SU-DHL-6 (cell line): ENCODE results near the gene ZMYM5.
"Not testable (repeated sequence)": the region's sequence is repeated elsewhere in the genome, so short reads cannot be mapped to it uniquely, and the experiment has no call there.

Experiments
- H2AFZ ChIP-seq: fragments of 200-600 bp; sonication (generic); 2 replicates; pipeline ENCODE4 v1.6.1; 2014; ENCODE audit warnings: low read depth, mild to moderate bottlenecking, moderate library complexity, mixed read lengths, antibody characterized with exemption, low read length; ENCODE audit not compliant: severe bottlenecking
- H3F3A ChIP-seq: fragments of 200-600 bp; shearing (Covaris generic); 2 replicates; pipeline ENCODE4 v1.6.0; 2016; ENCODE audit warnings: antibody characterized with exemption, mild to moderate bottlenecking; ENCODE audit not compliant: insufficient read depth
- H3K27ac ChIP-seq: fragments of 200-600 bp; sonication (generic); 2 replicates; pipeline ENCODE4 v1.5.1; 2016; ENCODE audit warnings: low read depth, mild to moderate bottlenecking, low read length, moderate library complexity, mixed read lengths
- H3K27me3 ChIP-seq: fragments of 200-600 bp; sonication (generic), shearing (Covaris generic); 2 replicates; pipeline ENCODE4 v1.6.0; 2014; ENCODE audit warnings: mild to moderate bottlenecking, low read length
- H3K36me3 ChIP-seq: fragments of 200-600 bp; sonication (generic); 2 replicates; pipeline ENCODE4 v1.6.1; 2014; ENCODE audit warnings: mild to moderate bottlenecking, low read length, mixed read lengths
- H3K4me2 ChIP-seq: fragments of 300-600, 200-600 bp; shearing (Covaris generic), sonication (generic); 2 replicates; pipeline ENCODE4 v1.6.0; 2014; ENCODE audit warnings: low read length, low read depth, mild to moderate bottlenecking; ENCODE audit not compliant: poor library complexity, severe bottlenecking
- H3K4me3 ChIP-seq: fragments of 200-600 bp; sonication (generic); 2 replicates; pipeline ENCODE4 v1.5.1; 2014; ENCODE audit warnings: antibody characterized with exemption, low read length, mild to moderate bottlenecking, mixed read lengths; ENCODE audit not compliant: insufficient read depth, poor library complexity, severe bottlenecking
- H3K79me2 ChIP-seq: fragments of 200-600 bp; sonication (generic); 2 replicates; pipeline ENCODE4 v1.6.1; 2014; ENCODE audit warnings: mild to moderate bottlenecking, low read length, moderate library complexity; ENCODE audit not compliant: insufficient read depth
- H3K9ac ChIP-seq: fragments of 200-600 bp; sonication (generic); 2 replicates; pipeline ENCODE4 v1.7.0; 2014; ENCODE audit warnings: mild to moderate bottlenecking, low read length
- H3K9me2 ChIP-seq: fragments of 200-600 bp; sonication (generic); replicated peaks from 2 replicates; pipeline ENCODE4 v1.6.1; 2014; ENCODE audit warnings: low read length; ENCODE audit not compliant: insufficient read depth
- H3K9me3 ChIP-seq: fragments of 200-600 bp; sonication (generic); 2 replicates; pipeline ENCODE4 v1.6.1; 2014; ENCODE audit warnings: low read length, mixed read lengths; ENCODE audit not compliant: insufficient read depth
- H4K20me1 ChIP-seq: fragments of 200-600 bp; sonication (generic); 2 replicates; pipeline ENCODE4 v1.6.1; 2014; ENCODE audit warnings: low read depth, mild to moderate bottlenecking, antibody characterized with exemption, low read length, moderate library complexity, mixed read lengths
- EZH2phosphoT487 ChIP-seq: fragments of 200-600 bp; sonication (generic), shearing (Covaris generic); conservative IDR thresholded peaks from 2 replicates; pipeline ENCODE4 v1.6.1; 2018; ENCODE audit warnings: mild to moderate bottlenecking, antibody characterized with exemption, low read length, moderate library complexity, mixed read lengths
- TF ChIP-seq, protein P1 (sequence below): fragments of 200-600 bp; sonication (generic); IDR thresholded peaks from one replicate; pipeline ENCODE4 v1.5.1; 2017; ENCODE audit warnings: antibody characterized with exemption, mild to moderate bottlenecking, low read length, moderate library complexity; ENCODE audit not compliant: insufficient read depth, poor library complexity, severe bottlenecking

The ZMYM5 gene

DNA sequence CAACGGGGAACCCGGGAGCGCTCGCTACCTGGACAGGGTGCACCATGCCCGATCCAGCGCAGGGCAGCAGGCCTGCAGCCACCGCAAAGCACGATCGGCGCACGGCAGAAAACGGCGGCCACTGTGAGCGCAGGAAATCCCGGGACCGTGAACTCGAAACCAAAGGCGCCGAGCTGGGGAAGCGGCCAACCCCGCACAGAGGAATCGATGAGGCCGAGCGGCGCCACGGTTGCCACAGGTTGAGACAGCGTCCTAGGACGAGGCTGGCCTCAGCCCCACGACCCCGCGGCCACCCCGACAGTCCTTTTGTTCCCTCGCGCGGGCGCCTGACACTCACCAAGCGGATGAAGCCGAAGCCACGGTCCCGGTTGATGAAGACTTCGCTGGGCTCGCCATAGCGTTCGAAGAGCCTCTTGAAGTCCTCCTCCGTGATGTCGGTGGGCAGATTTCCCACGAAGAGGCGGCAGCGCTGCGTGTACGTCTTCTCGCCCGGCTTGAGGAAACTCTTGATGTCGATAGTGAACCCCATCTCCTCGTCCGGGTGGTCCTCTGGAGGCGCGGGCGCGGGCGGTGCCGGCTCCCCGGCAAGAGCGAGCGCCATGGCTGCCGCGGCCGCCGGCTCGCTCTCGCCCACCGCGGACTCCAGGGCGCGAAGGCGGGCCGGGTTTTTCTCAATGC, 81.3 kb downstream of the ZMYM5 start:
- Histone ChIP-seq H2AFZ (peak overlapping the region; percentile 42), H3K4me2 (peak overlapping the region; percentile 99), H4K20me1 (peaks cover 4% of the 10 kb centered on the region; the same call in 1 of the 2 replicates)

DNA sequence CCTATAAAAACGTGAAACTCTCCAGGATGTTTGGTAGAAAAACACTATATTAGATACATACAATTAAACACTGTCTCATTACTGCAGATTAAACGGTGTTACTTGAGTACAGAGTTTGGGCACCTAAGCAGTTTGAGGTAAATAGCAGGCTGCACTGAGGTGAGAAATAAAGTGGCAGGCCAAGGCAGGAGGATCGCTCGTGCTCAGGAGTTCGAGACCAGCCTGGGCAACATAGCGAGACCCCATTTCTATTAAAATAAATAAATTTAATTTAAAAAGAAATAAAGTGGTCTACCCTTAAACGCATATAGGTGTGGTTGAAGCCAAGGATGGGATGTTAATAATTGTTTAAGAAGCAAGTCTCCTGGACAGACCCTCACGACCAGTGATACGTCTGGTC, 81.9 kb downstream of the ZMYM5 start:
- Histone ChIP-seq H3K4me2 (peak overlapping the region; percentile 99), H3K9ac (peak overlapping the region; percentile 95), H3K79me2 (peaks cover 35% of the 10 kb centered on the region), H3K27me3 (no peaks in the 10 kb centered on the region), H2AFZ (no peak overlapping the region), H3K9me3 (no peaks in the 10 kb centered on the region), H3F3A (peaks cover 3% of the 10 kb centered on the region; the same call in 1 of the 2 replicates), H3K9me2 (no peaks in the 10 kb centered on the region), H3K4me3 (peak overlapping the region; percentile 87), H3K27ac (peak overlapping the region; percentile 82), H4K20me1 (peaks cover 4% of the 10 kb centered on the region; the same call in 1 of the 2 replicates), H3K36me3 (peaks cover 9% of the 10 kb centered on the region)
- TF ChIP-seq, protein P1, sequence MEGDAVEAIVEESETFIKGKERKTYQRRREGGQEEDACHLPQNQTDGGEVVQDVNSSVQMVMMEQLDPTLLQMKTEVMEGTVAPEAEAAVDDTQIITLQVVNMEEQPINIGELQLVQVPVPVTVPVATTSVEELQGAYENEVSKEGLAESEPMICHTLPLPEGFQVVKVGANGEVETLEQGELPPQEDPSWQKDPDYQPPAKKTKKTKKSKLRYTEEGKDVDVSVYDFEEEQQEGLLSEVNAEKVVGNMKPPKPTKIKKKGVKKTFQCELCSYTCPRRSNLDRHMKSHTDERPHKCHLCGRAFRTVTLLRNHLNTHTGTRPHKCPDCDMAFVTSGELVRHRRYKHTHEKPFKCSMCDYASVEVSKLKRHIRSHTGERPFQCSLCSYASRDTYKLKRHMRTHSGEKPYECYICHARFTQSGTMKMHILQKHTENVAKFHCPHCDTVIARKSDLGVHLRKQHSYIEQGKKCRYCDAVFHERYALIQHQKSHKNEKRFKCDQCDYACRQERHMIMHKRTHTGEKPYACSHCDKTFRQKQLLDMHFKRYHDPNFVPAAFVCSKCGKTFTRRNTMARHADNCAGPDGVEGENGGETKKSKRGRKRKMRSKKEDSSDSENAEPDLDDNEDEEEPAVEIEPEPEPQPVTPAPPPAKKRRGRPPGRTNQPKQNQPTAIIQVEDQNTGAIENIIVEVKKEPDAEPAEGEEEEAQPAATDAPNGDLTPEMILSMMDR, result no peak
- no peak for TF ChIP-seq EZH2phosphoT487

More for the DNA sequence above, 81.3 kb downstream of the ZMYM5 start:
- Histone ChIP-seq H3K27ac (peak overlapping the region; percentile 82), H3F3A (peaks cover 3% of the 10 kb centered on the region; the same call in 1 of the 2 replicates), H3K9me2 (no peaks in the 10 kb centered on the region), H3K27me3 (no peaks in the 10 kb centered on the region), H3K9ac (peak overlapping the region; percentile 95), H3K4me3 (peak overlapping the region; percentile 87), H3K9me3 (no peaks in the 10 kb centered on the region), H3K79me2 (peaks cover 28% of the 10 kb centered on the region), H3K36me3 (peaks cover 9% of the 10 kb centered on the region)
- TF ChIP-seq, protein P1, result no peak
- no peak for TF ChIP-seq EZH2phosphoT487

DNA sequence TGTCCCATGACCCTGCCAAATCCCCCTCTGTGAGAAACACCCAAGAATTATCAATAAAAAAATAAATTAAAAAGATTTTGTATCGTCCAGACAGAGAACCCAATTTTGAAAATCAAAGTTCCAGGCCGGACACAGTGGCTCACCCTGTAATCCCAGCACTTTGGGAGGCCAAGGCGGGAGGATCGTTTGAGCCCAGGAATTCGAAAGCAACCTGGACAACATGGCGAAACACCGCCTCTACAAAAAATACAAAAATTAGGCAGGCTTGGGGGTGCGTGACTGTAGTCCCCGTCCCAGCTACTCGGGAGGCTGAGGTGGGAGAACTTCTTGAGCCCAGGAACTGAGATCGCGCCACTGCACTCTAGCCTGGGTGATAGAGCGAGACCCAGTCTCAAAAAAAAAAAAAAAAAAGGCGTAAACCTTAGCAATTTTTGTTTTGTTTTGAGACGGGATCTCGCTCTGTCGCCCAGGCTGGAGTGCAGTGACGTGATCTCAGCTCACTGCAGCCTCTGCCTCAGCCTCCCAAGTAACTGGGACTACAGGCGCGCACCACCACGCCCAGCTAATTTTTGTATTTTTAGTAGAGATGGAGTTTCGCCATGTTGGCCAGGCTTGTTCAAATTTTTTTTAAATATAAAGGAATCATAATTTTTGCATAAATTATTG, 82.6 kb downstream of the ZMYM5 start:
- Histone ChIP-seq H3K4me2 (peak overlapping the region; percentile 99), H3K79me2 (peaks cover 41% of the 10 kb centered on the region), H3K9ac (peak overlapping the region; percentile 95; the same call in 1 of the 2 replicates), H3K4me3 (peak overlapping the region; percentile 87)
- not testable (repeated sequence) for H3K9me2 ChIP-seq, H4K20me1 ChIP-seq, H3K27me3 ChIP-seq, H3K36me3 ChIP-seq, H3F3A ChIP-seq, H3K27ac ChIP-seq, H2AFZ ChIP-seq, H3K9me3 ChIP-seq
